A549 treated with DMSO at 1 μM for 4 hours (cell line): Measurements from ENCODE around the gene DRAM2. TPM values are rescaled to one million over a fixed set of nuclear protein-coding genes. Genes with fewer than 3 reads are reported as not detected.

Experiments
- total RNA-seq: library from RNA; stranded (reverse); fragments of 200-300 nt; extraction: Qiagen RNA extraction; gene quantifications from 5 replicates; pipeline ENCODE4 v1.2.3, GENCODE V29; 2022; ENCODE audit warnings: low read depth

DRAM2 gene
- total RNA-seq: 18.5 to 25.0 TPM (median 19.2 TPM) in 5 replicates

DNA sequence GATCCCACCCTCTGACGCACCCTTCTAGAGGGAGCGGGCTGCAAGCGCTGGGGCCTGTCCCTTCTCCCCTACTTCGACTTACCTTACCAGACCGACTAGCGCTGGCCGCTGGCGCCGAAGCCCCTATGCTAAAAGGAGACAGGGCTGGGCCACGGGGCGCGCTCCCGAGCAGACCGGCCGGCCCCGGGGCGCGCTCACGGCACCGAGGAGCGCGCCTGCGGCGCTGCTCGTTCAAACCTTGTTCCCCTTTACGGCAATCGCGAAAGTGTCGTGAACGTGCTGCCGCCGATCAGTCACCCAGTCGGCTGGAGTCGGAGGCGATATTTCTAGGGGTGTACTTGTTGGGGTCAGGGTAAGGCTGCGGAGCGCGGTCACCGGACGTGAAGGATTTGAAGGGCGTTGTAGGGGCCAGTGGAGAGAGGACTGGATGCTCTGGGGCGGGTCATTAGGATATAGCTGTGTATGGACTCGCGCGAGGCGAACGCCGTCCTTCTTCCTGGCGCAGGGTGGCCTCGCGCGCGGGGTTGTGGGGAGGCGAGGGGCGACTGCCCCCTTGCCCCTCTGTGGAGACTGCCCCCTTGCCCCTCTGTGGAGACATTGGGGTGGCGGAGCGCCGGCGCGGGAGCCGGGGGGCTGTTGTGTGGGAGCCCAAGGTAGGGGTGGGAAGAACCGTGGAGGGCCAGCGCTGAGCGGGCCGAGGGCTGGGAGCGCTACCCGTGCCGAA lies at the start of gene DRAM2, which contains the start of gene CEPT1:
DRAM2 (minus strand) TSS at position 138 of the 724 bp plus-strand sequence. CDS start 8,539 bp downstream, outside the sequence.
CEPT1 (plus strand) TSS at position 268 of the 724 bp plus-strand sequence. CDS start 7,492 bp downstream, outside the sequence.

Other genes with a start within 250 kb of the DRAM2 start
- 17.1 to 23.7 TPM (median 21.4 TPM) in 5 replicates for gene LRIF1, start 176.2 kb downstream of the DRAM2 start, total RNA-seq
- gene CEPT1, start 130 bp upstream of the DRAM2 start, total RNA-seq: 13.1 to 14.9 TPM (median 14.1 TPM) in 5 replicates
- 1.0 to 1.4 TPM (median 1.3 TPM) in 5 replicates for gene DENND2D, start 60.6 kb upstream of the DRAM2 start, total RNA-seq
- 0.20 to 0.40 TPM (median 0.31 TPM) in 5 replicates for gene CHI3L2, start 87.6 kb upstream of the DRAM2 start, total RNA-seq
- not detected in 5 replicates for gene CHIA, start 150.8 kb upstream of the DRAM2 start, total RNA-seq